ENCODE results near the gene IGFBP3. TPM values are rescaled to one million over a fixed set of nuclear protein-coding genes. Genes with fewer than 3 reads are reported as not detected.

Gene IGFBP3
- total and polyA plus RNA-seq, 2 experiments from 2014 or later: 11.2 to 11.3 TPM

- no peak for TF ChIP-seq ZNF462 (CRISPR knock-in tag; IDR thresholded peaks at IDR 0.05)
- TF ChIP-seq ZNF114 (CRISPR knock-in tag; IDR thresholded peaks at IDR 0.05): no peak
- no peak for TF ChIP-seq EZH2phosphoT487 (IDR thresholded peaks at IDR 0.05; ENCODE audit: unreplicated experiment)
Measured at GRCh38 chr7:45969940-45970339, 48.9 kb upstream of the IGFBP3 start (continued).

- no peak overlapping the region for H3K4me3 ChIP-seq
- Mint-ChIP-seq H3K36me3 (ENCODE audit: low read depth) (no peaks in the 10 kb centered on the region), H3K4me3 (no peak overlapping the region), H3K27me3 (ENCODE audit: insufficient read depth, low read depth, poor library complexity) (peaks cover 4% of the 10 kb centered on the region), H3K27ac (no peak overlapping the region), H3K9me3 (no peaks in the 10 kb centered on the region; the same call in 2 of the 3 replicates), H3K4me1 (no peaks in the 10 kb centered on the region)
- TF ChIP-seq STAT1 (IDR thresholded peaks at IDR 0.05; ENCODE audit: unreplicated experiment) (no peak), CTCF (conservative IDR thresholded peaks at IDR 0.05; ENCODE audit: low read depth in 2 of 2) (no peak), JUNB (IDR thresholded peaks at IDR 0.05; ENCODE audit: unreplicated experiment) (no peak), ZNF331 (CRISPR knock-in tag; IDR thresholded peaks at IDR 0.05; ENCODE audit: low read depth) (no peak), ETS1 (IDR thresholded peaks at IDR 0.05) (no peak), REST (IDR thresholded peaks at IDR 0.05; ENCODE audit: unreplicated experiment) (no peak), EZH2phosphoT487 (IDR thresholded peaks at IDR 0.05; ENCODE audit: unreplicated experiment) (no peak), CREB1 (CRISPR knock-in tag; IDR thresholded peaks at IDR 0.05; ENCODE audit: low read depth) (no peak)
- ATAC-seq (no peak), DNase-seq (ENCODE audit: low spot score) (no peak)
- no peaks in the 10 kb centered on the region for H3F3A ChIP-seq (replicated peaks; ENCODE audit: low read depth)
- no peaks in the 10 kb centered on the region for H4K20me1 ChIP-seq (replicated peaks; ENCODE audit: insufficient read depth)
- H3K27ac ChIP-seq (ENCODE audit: low read depth): no peak overlapping the region
- H3K36me3 ChIP-seq (ENCODE audit: insufficient read depth): no peaks in the 10 kb centered on the region
- no peaks in the 10 kb centered on the region for H3K4me1 ChIP-seq (ENCODE audit: insufficient read depth)
- H3K9me2 ChIP-seq (ENCODE audit: insufficient read depth): no peaks in the 10 kb centered on the region
- no peaks in the 10 kb centered on the region for H3K27me3 ChIP-seq (ENCODE audit: insufficient read depth)
- H3K4me2 ChIP-seq: no peak overlapping the region
- H3K79me2 ChIP-seq (replicated peaks; ENCODE audit: insufficient read depth): no peaks in the 10 kb centered on the region
- no peak overlapping the region for H2AFZ ChIP-seq
Measured at GRCh38 chr7:45968856-45969541, 47.9 kb upstream of the IGFBP3 start.

Data from GM23338 (cell line).